Measurements from ENCODE around the gene USP48.
"Not testable (repeated sequence)": the region's sequence is repeated elsewhere in the genome, so short reads cannot be mapped to it uniquely, and the experiment has no call there.

USP48 gene

DNA sequence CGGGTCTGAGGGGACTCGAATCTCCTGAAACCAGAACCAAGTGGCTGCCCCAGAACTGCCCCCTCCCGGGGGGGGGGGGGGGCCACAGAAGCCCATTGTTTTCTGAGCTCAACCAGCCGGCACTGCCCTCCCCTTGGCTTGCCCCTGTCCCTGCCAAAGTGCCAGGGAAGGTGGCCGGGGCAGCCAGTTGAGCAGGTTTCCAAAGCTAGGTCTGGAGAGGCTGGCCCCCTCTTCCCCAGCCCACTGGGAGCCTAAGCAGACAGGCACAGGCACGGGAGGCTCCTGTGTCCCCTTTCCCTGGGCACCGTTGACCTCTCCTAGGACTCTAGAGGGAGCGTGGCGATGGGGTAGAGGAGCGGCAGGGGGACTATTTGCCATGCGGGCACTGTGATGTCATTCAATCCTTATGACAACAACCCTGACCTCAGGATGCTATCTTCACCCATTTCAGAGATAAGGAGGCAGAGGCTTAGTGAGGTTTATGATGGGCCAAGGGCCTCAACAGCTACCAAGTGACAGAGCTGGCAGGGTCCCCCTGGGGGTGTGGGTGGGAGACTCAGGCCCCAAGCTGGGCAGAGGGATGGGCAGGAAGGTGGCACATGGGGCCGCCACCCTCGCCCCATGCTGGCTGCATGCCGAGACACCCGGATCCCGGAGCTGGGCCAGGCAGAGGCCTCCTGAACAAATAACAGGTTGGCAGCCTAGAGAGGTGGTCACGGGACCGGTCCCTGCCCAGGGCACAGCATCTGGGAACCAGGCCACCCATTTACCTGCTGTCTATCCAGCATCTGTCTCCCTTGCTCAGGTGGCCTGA lies 148.8 kb downstream of the USP48 start:
- no peak for DNase-seq (ENCODE audit: low spot score)

DNA sequence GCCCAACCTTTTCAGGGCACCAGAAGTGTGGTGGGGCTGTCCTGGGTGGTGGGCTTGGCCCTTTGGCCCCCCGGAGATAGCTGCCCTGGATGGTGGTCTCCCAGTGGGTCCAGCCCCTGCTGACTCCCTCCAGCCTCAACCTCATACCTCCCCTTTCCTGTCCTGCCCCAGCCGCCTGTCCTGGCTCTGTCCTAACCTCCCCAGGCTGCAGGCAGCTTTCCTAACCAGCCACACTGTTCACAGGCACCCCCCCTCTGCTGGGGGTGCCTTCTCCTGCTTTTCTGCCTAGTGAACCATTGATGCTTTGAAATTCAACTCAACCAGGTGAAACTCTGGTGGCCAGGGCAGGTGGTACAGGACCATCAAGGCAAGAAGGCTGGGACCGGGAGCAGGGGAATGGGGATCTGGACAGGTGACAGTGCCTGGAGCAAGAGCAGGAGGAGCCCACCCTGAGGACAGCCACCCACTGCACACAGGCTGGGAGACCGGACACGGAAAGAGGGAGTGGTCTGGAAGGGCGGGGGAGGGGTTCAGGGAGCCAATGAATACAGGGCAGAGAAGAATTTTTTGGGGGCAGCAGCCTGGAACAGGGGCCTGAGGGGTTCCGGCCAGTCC lies 149.7 kb downstream of the USP48 start:
- DNase-seq (ENCODE audit: low spot score), result no peak

DNA sequence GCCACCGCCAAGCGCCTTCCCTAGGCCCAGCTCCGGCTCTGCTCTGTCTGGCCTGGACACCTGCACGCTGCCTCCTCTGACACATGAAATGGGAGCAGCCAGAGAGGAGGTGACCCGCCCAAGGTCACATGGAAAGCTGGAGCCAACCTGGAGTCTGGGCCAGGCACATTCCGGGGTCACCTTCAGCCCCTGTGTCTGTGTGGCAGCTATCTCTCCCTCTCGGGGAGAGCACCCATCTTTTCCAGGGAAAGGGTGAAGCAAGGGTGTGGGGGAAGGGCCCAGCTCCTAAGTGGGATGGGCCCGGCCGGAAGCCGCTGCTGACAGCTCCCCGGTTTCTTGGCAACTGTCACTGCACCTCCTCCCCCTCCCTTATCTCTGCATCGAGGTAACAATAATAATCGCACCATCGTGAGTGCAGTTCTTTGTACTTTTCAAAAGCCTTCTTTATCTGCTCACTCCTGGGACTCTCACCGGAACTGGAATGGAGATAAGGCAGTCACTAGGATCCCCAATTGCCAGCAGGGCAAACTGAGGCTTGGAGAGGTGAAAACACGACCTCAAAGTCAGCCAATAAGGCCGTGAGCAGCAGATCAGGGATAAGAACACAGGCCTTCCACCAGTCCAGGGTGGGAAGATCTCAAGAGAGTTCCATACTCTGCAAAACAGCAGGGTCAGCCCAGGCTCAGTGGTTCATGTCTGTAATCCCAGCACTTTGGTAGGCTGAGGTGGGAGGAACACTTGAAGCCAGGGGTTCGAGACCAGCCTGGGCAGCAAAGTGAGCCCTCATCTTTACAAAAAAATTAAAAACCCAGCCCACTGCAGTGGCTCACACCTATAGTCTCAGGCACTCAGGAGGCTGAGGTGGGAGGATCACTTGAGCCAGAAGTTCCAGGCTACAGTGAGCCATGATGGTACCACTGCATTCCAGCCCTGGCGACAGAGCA lies 150.7 kb downstream of the USP48 start:
- no peak for DNase-seq (ENCODE audit: low spot score)

DNA sequence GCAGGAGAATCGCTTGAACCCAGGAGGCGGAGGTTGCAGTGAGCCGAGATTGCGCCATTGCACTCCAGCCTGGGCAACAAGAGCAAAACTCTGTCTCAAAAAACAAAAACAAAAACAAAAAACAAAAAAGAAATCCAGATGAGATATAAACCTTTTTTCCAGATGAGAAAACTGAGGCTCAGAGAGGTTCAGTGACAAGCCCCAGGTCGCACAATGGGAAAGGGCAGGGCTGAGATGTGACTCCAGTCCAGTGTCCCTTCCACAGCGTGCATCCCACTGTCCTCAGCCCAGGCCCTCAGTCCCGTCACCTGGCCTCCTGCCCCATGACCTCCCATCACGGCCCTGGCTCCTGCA lies 151.4 kb downstream of the USP48 start:
- not testable (repeated sequence) for DNase-seq (ENCODE audit: low spot score)

DNA sequence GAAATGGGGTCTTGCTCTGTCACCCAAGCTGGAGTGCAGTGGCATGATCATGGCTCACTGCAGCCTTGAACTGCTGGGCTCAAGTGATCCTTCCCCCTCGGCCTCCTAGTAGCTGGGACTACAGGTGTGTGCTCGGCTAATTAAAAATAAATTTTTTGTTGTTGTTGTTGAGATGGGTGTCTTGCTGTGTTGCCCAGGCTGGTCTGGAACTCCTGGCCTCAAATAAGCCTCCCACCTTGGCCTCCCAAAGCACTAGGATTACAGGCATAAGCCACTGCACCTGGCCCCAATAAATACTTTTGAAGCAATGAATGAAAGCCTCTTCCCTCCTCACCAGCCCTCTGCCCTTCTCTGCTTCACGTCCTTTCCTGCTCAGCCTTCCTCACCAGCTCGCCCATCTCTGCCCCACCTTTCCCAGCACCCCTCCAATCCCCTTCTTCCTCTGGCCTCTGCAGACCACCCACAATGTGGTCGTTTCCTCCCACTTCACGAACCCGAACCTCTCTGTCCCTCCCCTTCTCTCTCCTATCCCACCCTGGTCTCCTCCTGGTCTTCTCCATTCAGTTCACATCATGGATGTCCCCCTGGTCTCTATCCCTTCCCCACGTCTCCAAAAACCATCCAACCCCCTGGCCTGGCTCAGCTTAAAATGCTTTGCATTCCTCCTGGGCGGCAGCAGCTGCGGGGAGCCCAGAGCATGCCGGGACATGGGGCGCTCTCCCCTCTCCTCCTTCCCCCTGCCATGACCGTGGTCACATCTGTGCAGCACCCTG lies 152.2 kb downstream of the USP48 start:
- DNase-seq (ENCODE audit: low spot score), result no peak

DNA sequence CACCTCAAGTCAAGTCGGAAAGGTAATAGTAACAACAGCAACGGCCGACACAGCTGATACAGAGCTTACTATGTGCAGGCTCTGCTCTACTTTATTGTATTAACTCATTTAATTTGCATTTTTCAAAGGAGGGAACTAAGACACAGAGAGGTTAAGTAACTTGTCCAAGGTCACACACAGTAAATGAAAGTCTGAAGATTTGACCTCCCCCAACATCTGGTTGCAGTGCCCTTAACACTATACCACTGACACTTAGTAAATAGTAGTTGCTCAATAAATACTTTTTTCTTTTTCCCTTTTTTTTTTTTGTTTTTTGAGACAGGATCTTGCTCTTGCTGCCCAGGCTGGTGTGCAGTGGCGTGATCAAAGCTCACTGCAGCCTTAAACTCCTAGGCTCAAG lies 153.0 kb downstream of the USP48 start:
- no peak for DNase-seq (ENCODE audit: low spot score)

DNA sequence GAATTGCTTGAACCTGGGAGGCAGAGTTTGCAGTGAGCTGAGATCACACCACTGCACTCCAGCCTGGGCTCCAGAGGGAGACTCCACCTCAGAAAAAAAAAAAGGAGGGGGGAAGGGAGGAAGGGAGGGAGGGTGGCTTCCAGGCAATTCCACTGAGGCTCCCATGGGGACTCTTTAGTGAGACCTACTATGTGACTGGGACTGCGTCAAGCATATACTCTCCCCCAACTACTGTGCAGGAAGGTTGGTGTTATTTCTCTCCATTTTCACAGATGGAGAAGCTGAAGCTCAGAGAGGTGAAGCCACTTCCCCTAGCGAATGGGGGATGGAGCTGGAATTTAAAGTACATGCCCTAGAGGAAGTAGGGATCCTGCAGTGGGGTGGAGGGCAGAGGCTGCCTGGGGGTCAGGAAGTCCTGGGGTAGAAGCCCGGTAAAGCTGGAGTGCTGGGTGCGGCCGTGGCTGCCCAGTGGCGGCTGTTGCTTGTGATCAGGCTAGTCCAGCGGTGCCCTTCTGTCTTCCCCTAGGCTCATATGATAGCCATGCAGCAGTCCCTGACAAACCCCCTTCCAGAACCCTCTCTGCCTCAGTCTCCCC lies 154.1 kb downstream of the USP48 start:
- DNase-seq (ENCODE audit: low spot score), result no peak

Measured in CD4-positive, alpha-beta T cell treated with Interleukin-15 for 4 hours (primary cell).